Measurements from ENCODE around the gene KIF16B. TPM values are rescaled to one million over a fixed set of nuclear protein-coding genes. Genes with fewer than 3 reads are reported as not detected.

Gene KIF16B
- total RNA-seq, 1 donor from 2014 or later: 7.0 TPM

- H4K20me1 ChIP-seq (ENCODE audit: insufficient read depth, low read length): no peaks in the 10 kb centered on the region
- H3K36me3 Mint-ChIP-seq (ENCODE audit: low read depth, unreplicated experiment): no peaks in the 10 kb centered on the region
- H3K4me3 ChIP-seq (ENCODE audit: insufficient read depth, low read depth, low read length): no peak overlapping the region
- H3K27ac ChIP-seq (ENCODE audit: low read depth, low read length): no peak overlapping the region
- TF ChIP-seq EZH2 (IDR thresholded peaks at IDR 0.05; ENCODE audit: insufficient read depth, low read length): no peak
- TF ChIP-seq, protein P1, sequence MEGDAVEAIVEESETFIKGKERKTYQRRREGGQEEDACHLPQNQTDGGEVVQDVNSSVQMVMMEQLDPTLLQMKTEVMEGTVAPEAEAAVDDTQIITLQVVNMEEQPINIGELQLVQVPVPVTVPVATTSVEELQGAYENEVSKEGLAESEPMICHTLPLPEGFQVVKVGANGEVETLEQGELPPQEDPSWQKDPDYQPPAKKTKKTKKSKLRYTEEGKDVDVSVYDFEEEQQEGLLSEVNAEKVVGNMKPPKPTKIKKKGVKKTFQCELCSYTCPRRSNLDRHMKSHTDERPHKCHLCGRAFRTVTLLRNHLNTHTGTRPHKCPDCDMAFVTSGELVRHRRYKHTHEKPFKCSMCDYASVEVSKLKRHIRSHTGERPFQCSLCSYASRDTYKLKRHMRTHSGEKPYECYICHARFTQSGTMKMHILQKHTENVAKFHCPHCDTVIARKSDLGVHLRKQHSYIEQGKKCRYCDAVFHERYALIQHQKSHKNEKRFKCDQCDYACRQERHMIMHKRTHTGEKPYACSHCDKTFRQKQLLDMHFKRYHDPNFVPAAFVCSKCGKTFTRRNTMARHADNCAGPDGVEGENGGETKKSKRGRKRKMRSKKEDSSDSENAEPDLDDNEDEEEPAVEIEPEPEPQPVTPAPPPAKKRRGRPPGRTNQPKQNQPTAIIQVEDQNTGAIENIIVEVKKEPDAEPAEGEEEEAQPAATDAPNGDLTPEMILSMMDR (IDR thresholded peaks at IDR 0.05; ENCODE audit: insufficient read depth, low read depth, low read length): peak; percentile 57
- H3K4me1 ChIP-seq (ENCODE audit: insufficient read depth, low read length): no peaks in the 10 kb centered on the region
- FAIRE-seq (no peak), DNase-seq (ENCODE audit: low read depth) (peak; percentile 10)
- H3K9me3 ChIP-seq (ENCODE audit: insufficient read depth, low read depth, low read length): no peaks in the 10 kb centered on the region
- H3K27ac Mint-ChIP-seq (ENCODE audit: unreplicated experiment): no peak overlapping the region
- H2AFZ ChIP-seq (ENCODE audit: low read depth, low read length): no peak overlapping the region
- H3K9me3 Mint-ChIP-seq (ENCODE audit: unreplicated experiment): no peaks in the 10 kb centered on the region
- H3K79me2 ChIP-seq (ENCODE audit: insufficient read depth, low read length): no peaks in the 10 kb centered on the region
- H3K4me2 ChIP-seq (ENCODE audit: low read length): no peak overlapping the region
- no peak overlapping the region for H3K9ac ChIP-seq (ENCODE audit: low read length)
- no peak overlapping the region for H3K4me3 Mint-ChIP-seq (ENCODE audit: unreplicated experiment)
- peaks cover 7% of the 10 kb centered on the region for H3K4me1 Mint-ChIP-seq (ENCODE audit: low read depth, unreplicated experiment)
- H3K27me3 ChIP-seq (ENCODE audit: insufficient read depth, low read length): no peaks in the 10 kb centered on the region
- no peaks in the 10 kb centered on the region for H3K36me3 ChIP-seq (ENCODE audit: insufficient read depth, low read length)
- no peaks in the 10 kb centered on the region for H3K27me3 Mint-ChIP-seq (ENCODE audit: low read depth, unreplicated experiment)
Measured at GRCh38 chr20:16517946-16518783, 55.1 kb downstream of the KIF16B start.

GRCh38 chr20:16516794-16517193, 56.5 kb downstream of the KIF16B start:
- H3K4me3 Mint-ChIP-seq (ENCODE audit: unreplicated experiment): no peak overlapping the region
- H3K79me2 ChIP-seq (ENCODE audit: insufficient read depth, low read length): no peaks in the 10 kb centered on the region
- no peak overlapping the region for H3K27ac Mint-ChIP-seq (ENCODE audit: unreplicated experiment)
- no peaks in the 10 kb centered on the region for H3K9me3 ChIP-seq (ENCODE audit: insufficient read depth, low read depth, low read length)
- DNase-seq (ENCODE audit: low read depth) (no peak), FAIRE-seq (no peak)
- H3K9me3 Mint-ChIP-seq (ENCODE audit: unreplicated experiment): no peaks in the 10 kb centered on the region
- no peak for TF ChIP-seq EZH2 (IDR thresholded peaks at IDR 0.05; ENCODE audit: insufficient read depth, low read length)
- TF ChIP-seq, protein P1 (IDR thresholded peaks at IDR 0.05; ENCODE audit: insufficient read depth, low read depth, low read length): no peak
- peaks cover 7% of the 10 kb centered on the region for H3K4me1 Mint-ChIP-seq (ENCODE audit: low read depth, unreplicated experiment)
- H3K9ac ChIP-seq (ENCODE audit: low read length): no peak overlapping the region
- no peak overlapping the region for H3K4me3 ChIP-seq (ENCODE audit: insufficient read depth, low read depth, low read length)
- H3K27ac ChIP-seq (ENCODE audit: low read depth, low read length): no peak overlapping the region
- no peaks in the 10 kb centered on the region for H3K27me3 Mint-ChIP-seq (ENCODE audit: low read depth, unreplicated experiment)
- no peak overlapping the region for H3K4me2 ChIP-seq (ENCODE audit: low read length)
- H3K36me3 ChIP-seq (ENCODE audit: insufficient read depth, low read length): no peaks in the 10 kb centered on the region
- no peaks in the 10 kb centered on the region for H3K36me3 Mint-ChIP-seq (ENCODE audit: low read depth, unreplicated experiment)
- no peaks in the 10 kb centered on the region for H3K4me1 ChIP-seq (ENCODE audit: insufficient read depth, low read length)
- no peak overlapping the region for H2AFZ ChIP-seq (ENCODE audit: low read depth, low read length)
- no peaks in the 10 kb centered on the region for H4K20me1 ChIP-seq (ENCODE audit: insufficient read depth, low read length)
- no peaks in the 10 kb centered on the region for H3K27me3 ChIP-seq (ENCODE audit: insufficient read depth, low read length)

- Mint-ChIP-seq H3K27ac (ENCODE audit: unreplicated experiment) (no peak overlapping the region), H3K9me3 (ENCODE audit: unreplicated experiment) (no peaks in the 10 kb centered on the region), H3K27me3 (ENCODE audit: low read depth, unreplicated experiment) (no peaks in the 10 kb centered on the region), H3K36me3 (ENCODE audit: low read depth, unreplicated experiment) (no peaks in the 10 kb centered on the region), H3K4me3 (ENCODE audit: unreplicated experiment) (no peak overlapping the region), H3K4me1 (ENCODE audit: low read depth, unreplicated experiment) (peaks cover 6% of the 10 kb centered on the region)
- DNase-seq (ENCODE audit: low read depth): no peak
- H3K79me2 ChIP-seq (ENCODE audit: insufficient read depth, low read length): no peaks in the 10 kb centered on the region
- TF ChIP-seq EZH2 (IDR thresholded peaks at IDR 0.05; ENCODE audit: insufficient read depth, low read length): no peak
- TF ChIP-seq, protein P1 (IDR thresholded peaks at IDR 0.05; ENCODE audit: insufficient read depth, low read depth, low read length): no peak
- no peak overlapping the region for H3K4me2 ChIP-seq (ENCODE audit: low read length)
- no peaks in the 10 kb centered on the region for H3K4me1 ChIP-seq (ENCODE audit: insufficient read depth, low read length)
- H3K9ac ChIP-seq (ENCODE audit: low read length): no peak overlapping the region
- no peaks in the 10 kb centered on the region for H3K9me3 ChIP-seq (ENCODE audit: insufficient read depth, low read depth, low read length)
- H3K27ac ChIP-seq (ENCODE audit: low read depth, low read length): no peak overlapping the region
- no peaks in the 10 kb centered on the region for H4K20me1 ChIP-seq (ENCODE audit: insufficient read depth, low read length)
- H3K27me3 ChIP-seq (ENCODE audit: insufficient read depth, low read length): no peaks in the 10 kb centered on the region
- H2AFZ ChIP-seq (ENCODE audit: low read depth, low read length): no peak overlapping the region
- H3K36me3 ChIP-seq (ENCODE audit: insufficient read depth, low read length): peaks cover 4% of the 10 kb centered on the region
- no peak for FAIRE-seq
- no peak overlapping the region for H3K4me3 ChIP-seq (ENCODE audit: insufficient read depth, low read depth, low read length)
Measured at GRCh38 chr20:16515046-16515445, 58.2 kb downstream of the KIF16B start.

Measured in astrocyte (in vitro differentiated cells and primary cell).